Anterior cingulate cortex (tissue), 58 donors: ENCODE measurements around the gene BRMS1L.

Experiments
- DNase-seq, 58 donors: peaks; one replicate each; lab custom pipeline; 2025; lab: John Stamatoyannopoulos, UW

The BRMS1L gene

DNA sequence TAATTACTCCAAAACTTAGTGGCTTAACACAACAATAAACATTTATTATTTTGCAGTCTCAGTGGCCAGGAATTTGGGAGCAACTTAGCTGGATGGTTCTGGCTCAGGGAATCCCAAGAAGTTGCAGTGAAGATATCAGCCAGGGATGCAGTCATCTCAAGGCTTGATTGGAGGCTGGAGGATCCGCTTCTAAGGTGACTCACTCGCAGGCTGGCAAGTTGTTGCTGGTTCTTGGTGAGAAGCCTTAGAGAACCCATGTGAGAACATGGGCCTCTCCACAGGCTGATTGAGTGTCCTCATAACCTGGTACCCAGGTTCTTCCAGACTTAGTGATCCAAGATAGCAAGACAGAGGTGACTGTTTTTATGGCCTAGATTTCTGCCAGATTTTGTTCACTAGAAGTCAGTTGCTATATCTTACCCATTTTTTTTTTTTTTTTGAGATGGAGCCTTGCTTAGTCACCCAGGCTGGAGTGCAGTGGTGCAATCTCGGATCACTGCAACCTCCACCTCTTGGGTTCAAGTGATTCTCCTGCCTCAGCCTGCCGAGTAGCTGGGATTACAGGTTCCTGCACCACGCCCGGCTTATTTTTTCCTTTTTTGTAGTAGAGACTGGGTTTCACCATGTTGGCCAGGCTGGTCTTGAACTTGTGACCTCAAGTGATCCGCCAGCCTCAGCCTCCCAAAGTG is 32.5 kb downstream of the BRMS1L start:
- no peak for DNase-seq

DNA sequence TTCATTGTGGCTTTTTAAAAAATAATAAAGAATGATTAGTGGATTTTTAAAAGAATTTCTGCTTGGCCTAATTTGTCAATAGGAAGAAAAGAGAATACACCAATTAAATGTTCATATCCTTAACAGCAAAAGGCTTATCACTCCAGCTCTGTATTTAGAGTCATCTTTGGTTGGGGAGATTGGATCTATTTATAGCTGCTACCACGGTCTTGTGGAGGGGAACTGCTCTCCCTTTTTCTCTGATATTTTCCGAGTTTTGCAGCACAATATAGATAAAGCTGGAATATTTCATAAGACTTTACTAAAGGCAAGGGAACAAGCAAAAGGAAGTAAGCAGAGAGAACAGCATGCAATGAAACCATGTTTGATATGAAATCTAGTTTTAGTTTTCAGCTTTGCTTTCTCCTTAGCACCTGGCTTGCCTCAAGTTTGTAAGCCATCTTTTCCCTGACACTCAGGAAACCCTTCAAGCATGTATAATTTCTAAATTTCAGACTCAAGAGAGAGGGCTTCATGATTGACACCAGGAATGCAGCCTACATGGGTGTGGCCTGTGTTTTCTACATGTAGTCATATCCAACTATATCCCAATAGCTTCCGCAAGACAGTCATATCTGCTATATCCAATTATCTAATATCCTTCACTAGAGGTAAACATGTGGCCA is 35.2 kb downstream of the BRMS1L start:
- no peak for DNase-seq

DNA sequence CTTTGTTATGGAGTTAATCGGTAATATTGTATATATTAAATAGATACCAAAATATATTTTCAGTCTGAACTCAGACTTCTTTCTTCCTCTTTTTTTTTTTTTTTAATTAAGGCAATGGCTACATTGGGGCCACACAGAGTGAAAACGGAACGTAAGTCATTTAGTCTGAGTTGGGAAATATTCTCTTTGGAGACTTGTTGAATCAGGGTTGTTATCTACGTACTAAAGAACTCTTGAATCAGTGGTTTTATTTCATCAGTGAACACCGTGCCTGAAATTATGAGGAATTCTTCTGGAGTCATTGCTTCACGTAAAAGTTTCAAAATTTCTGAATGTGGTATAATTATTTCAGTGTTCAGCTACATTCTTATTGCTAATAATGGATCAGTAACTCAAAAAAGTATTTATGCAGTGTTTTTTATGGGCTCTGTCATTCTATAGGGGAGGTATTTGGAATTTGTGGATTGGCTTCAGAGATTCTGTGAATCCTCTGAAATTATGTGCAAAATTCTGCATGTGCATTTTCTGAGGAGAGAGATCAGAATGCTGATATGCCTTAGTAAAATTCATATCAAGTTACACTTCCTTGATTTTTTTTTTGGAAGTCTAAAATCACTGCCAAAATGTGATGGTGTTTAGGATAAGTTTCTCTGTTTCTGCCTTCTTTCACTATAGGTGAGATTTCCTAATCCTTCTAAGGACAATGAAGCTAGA is 39.6 kb downstream of the BRMS1L start:
- no peak for DNase-seq

DNA sequence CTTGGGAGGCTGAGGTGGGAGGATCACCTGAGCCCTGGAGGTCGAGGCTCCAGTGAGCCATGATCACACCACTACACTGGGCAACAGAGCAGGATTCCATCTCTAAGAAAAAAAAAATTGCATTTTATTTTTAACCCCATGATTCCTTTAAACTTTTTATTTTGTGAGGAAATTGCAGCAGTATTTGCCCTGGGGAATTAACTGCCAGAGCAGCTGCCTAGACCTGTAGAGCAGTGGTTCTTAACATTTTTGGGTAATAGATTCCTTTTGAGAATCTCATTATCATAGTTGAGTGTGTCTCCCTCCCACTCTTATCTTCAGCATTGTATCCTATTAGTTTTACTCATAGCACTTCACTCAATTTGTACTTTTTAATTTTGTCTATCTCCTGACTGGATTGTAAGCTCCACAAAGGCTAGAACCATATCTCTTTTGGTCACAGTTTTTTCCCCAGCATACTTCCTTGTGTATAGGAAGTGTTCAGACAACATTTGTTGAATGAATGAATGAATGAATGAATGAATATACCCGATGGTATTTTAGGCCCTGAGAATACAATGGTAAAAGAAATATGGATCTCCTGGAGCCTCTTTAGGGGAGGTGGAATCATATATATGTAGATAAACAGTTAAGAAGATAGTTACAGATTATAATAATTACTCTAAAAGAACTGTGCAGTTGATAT is 40.6 kb downstream of the BRMS1L start:
- no peak for DNase-seq

DNA sequence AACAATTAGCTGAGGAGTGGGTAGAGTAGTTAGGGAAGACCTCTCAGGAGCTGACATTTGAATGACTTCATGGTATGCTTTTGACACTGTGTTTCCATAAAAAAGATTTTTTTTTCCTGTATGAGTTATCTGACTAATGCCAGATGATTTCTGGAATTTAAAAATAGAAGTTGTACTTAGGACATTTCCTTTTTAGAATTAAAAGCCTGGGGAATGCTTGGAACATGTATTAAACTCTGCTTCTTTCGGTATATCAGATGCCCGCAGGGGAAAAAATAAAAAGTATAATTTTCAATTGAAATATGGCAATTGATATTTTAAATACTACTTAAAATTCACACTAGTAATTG is 41.1 kb downstream of the BRMS1L start:
- no peak for DNase-seq

DNA sequence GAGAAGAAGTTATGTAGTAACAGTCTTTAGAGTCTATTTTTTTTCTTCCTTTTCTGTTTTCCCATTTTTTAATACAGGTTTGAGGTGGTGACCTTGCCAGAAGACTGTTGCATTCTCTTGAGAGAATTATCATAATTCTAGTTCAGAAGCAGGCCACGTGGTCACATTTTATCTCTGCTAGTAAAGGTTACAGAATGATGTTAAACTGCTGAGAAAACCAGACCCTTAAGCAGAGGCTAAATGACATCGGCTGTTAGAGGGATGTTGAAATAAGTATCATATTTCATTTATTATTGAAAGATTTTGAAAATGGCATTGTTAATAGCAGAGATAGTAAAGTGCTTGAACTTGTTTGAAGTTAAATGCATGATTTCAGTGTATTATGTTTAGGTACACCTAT is 49.2 kb downstream of the BRMS1L start:
- DNase-seq, result no peak

DNA sequence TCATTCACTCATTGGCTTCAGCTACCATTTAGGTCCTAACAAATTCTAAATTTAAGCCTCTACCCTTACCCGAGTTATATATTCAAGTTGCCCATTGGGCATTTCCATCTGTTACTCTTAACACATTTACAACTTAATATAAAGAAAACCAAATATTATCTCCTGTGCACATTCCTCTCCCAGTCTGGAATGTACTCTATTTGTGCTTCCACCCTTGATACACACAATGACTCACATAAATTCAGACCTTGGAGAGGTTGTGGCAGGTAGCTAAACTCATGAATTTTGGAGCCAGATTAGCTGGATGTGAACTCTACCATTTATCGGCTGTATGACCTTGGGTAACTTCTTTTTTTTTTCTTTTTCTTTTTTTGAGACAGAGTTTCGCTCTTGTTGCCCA is 51.1 kb downstream of the BRMS1L start:
- no peak for DNase-seq

DNA sequence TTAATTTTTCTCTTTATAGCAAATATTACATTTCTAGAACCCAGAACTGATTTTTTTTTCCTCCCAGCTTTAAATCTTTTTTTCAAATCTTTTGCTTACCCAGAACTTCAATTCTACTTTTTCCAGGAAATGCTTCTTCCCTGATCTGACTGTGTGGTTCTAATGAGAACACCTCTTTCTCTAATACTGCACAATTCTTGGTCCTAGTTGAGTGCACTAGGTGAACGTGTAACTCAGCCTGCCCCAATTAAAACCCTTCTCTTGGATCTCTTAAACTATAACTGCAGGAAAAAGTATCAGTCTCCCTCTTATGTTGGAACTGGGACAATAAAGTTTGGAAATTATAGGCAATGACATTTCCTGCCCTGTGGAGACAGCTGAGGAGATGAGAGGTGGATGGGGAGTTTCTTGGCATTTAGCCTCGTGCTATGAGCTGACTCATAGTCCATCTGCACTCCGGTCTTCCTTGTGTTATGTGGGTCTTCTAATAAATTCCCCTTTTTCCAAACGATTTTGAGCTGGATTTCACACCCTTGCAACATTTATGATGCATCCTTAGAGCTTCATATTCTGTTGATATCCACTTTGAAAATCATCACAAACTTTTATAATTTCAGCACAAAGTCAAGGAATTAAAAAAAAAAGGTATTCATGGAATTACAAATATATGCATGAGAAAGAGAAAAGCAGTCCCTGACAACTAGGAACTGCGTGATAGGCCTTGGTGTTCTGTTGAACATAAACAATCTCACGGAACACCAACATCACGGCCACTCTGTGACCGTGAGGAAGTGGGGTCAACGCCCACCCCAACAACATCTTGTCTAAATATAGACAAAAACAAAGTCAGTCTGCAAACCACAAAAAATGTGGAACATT is 52.4 kb downstream of the BRMS1L start:
- DNase-seq, result peak in 1 of 58 donors; percentile 7

DNA sequence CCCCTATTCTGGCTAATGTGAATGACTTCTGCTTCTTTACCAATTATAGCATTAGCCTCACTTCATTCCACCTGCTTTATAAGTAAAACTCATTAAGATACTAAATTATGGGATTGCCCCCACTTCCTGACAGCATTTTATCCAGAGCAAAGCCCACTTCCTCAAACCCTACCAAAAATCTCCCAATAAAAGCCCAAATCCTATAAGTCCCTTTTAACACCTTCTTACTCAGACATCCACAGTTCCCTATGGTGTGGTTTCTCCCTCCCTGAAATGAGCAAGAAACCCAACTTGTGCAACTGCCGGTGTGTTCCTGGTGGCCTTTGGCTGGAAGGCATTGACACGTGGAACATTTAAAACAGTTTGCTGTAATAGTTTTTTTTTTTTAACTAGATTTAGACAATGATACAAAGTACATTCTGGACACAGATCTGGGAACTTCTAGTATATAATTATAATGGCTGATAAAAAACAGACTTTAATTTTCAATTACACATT is 53.1 kb downstream of the BRMS1L start:
- DNase-seq, result no peak

DNA sequence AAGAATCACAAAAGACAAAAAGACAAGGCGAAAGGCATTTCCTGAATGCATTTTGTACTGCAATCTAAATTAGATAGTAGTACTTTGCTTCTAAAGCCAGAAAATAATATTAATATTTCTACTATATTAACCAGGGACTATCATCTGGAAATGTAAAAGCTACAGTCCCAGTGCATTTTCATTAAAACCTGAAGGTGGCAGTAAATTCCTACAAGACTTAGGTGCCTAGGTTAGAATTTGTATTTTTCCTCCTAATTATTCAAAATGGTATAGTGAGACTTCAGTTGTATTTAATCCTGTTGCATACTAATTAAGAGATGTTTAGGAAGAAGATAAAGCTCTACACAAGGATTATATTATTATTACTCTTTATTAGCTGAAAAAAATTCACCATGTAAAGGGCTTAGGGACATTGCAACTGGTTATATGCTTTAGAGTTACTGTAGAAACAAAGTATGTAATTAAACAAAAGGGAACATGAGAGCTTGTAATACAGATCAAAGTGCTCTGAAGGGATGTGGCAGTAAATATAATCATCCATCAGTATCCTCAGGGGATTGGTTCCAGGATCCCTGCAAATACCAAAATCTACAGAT is 53.6 kb downstream of the BRMS1L start:
- no peak for DNase-seq

DNA sequence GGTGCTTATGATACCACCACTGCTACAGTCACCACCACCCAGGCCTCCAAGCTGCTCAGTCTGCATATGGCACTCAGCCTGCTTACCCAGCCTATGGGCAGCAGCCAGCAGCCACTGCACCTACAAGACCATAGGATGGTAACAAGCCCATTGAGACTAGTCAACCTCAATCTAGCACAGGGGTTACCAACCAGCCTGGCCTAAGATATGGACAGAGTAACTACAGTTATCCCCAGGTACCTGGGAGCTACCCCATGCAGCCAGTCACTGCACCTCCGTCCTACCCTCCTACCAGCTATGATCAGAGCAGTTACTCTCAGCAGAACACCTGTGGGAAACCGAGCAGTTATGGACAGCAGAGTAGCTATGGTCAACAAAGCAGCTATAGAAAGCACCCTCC is 55.1 kb downstream of the BRMS1L start:
- no peak for DNase-seq

DNA sequence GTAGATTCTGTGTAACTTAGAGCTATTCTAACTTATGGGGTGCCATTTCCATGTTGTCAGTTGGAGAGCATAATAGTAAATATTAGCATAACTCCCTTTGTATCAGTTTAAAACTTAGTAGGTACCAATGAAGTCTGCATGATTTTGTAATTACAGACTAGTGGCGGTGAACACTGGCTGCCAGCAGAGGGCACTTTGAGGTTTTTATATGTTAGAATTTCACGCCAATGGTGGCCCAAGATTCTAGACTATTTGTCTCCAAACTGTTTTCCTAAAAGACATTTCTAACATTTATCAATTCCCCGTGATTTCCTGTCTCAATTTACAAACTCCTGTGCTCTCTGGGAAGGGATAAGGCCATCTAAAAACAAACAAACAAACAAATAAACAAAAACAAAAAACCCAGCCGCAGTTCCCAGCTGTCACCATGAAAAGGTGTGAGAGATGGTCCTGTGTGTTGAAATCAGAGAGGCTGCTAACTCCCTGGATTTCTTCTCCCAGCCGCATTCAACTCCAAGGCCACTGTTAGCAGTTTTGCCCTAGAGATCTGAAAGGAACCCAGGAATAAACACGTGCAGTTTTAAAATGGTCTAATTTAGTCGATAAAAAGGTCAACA is 57.6 kb downstream of the BRMS1L start:
- peak in 27 of 58 donors; percentile 0 to 57 (median 18) for DNase-seq

DNA sequence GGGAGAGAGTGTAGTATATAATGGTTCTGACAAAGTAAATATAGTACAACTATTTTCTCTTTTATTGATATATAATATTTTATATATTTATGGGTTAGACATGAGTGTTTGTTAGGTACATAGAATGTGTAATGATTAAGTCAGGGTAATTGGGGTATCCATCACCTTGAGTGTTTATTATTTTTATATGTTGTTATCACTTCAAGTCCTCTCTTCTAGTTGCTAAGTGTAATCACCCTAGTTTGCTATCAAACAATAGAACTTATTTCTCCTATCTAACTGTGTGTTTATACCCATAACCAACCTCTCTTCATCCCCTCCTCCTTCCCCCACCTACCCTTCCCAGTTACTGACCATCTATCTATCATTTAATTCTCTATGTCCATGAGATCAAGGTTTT is 64.2 kb downstream of the BRMS1L start:
- no peak for DNase-seq

DNA sequence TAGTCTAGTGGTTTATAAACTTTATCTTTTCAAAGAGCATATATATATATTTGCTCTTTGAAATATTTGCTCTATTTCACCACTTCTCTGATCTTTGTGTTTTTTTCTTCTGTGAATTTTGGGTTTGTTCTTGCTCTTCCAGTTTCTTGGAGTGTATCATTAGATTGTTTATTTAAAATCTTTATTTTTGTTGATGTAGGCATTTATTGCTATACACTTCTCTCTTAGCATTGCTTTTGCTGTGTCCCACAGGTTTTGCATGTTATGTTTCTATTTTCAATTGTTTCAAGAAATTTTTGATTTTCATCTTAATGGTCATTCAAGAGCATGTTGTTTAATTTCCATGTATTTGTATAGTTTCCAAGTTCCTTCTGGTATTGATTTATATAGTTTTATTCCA is 69.1 kb downstream of the BRMS1L start:
- no peak for DNase-seq

DNA sequence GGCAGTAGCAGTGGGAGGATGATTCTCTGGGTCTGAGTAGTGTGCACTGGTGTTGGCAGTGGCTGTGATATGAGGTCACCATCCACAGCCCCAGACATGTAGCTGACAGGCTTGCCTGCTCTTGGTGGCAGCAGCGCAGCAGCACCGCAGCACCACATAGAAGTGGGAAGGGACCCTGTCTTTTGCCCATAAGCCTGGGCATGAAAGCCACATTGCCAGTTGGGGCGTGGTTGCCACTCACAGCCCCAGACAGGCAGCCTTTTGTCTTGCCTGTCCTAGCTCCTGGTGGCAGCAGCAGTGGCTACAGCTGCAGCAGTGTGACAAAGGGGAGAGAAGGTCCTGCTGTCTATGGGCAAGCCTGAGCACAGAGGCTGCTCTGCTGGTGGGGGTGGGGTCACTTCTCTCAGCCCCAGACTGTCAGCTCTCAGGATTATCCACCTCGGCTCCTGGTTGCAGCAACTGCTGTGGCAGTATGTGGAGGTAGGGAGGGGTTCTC is 71.5 kb downstream of the BRMS1L start:
- peak in 53 of 58 donors; percentile 10 to 92 (median 66) for DNase-seq

DNA sequence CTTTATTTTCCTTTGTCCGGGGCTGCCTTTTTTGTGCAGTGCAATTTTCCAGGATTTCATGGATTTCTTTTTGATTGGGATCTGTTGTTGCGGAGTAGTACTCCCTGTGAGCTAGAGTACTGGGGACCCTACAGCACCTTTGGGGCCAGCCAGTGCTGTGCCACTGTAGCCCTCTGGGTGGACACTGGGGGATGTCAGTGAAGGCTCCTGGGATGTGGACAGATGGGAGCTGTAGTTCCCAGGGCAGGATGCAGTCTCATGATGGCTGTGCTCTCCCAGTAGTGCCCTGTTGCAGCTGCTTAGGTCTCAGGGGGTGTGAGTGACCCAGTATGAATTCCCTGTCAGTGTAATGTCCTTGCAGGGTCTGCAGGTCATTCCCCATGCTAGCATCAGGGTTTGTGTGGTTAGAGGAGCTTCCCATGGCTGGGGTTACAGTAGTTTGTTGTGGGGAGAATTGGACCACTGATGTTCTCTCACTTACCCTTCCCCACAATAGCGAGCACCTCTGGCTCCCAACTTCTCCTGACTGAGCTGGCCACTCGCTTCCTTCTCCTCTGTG is 72.2 kb downstream of the BRMS1L start:
- DNase-seq, result peak in 33 of 58 donors; percentile 8 to 78 (median 44)

DNA sequence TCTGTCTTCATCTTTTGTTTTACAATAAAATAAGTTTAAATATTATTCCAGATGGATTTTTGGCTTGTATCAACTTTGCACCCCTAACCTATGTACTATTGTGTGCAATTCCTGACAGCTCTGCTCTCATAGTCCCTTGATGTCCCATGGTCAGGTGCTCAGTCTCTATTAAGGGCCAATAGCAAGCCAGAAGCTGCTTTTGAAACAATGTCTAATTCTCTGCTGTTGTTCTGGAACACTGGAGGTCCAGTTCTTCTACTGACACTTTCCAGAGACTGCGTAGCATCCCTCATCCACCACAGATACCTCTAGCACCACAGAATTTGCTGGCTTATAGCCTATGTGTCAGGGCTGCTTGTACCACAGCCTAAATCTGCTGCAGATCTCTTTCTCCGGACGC is 74.6 kb downstream of the BRMS1L start:
- peak in 1 of 58 donors; percentile 18 for DNase-seq

DNA sequence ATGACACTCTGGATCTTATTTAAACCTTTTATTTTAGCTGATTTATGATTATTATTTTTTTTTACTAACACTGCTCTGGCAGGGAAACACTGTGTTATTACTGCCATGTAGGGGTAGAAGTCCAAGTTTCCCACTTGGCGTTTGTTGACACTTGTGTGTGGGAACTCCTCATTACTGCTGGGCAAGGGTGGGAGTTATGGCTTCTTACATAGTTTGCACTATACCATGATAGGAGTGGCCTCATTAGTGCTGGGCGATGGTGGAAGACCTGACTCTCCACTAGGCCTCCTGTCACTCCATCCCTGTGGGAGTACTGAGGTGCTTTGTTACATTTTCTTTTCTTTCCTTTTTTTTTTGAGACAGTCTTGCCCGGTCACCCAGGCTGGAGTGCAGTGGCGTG is 83.5 kb downstream of the BRMS1L start:
- no peak for DNase-seq

DNA sequence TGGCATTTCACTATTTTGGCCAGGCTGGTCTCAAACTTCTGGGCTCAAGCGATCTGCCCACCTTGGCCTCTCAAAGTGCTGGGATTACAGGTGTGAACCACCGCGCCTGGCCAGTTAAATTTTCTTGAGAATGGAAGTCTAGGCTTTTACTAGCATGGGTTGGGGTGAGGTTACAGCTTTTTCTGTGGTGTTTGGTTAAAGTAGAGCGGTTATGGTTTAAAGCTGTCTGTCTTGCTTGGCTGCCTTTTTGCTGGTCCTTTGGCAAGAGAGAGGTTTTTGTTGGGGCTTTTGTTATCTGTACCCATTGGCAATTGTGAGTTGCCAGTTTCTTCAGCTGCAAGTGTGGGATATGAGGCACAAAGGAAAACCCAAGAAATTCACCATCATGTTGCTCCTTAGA is 84.1 kb downstream of the BRMS1L start:
- no peak for DNase-seq
